Pancreas (tissue), 10 donors: ENCODE results near the gene BRMS1L. TPM values are rescaled to one million over a fixed set of nuclear protein-coding genes. Genes with fewer than 3 reads are reported as not detected.
A peak's percentile ranks its signal among the peaks of the same experiment; 100 is the strongest.
"Not testable (repeated sequence)": the region's sequence is repeated elsewhere in the genome, so short reads cannot be mapped to it uniquely, and the experiment has no call there.

Experiments
- ATAC-seq, 4 donors: fragments of 200-7000 bp; cut with Tn5 transposase; one replicate each; pipeline versions ENCODE4 v1.8.0 to v1.9.1; 2020; ENCODE audit warnings: mild to moderate bottlenecking in 4 of 4, moderate library complexity in 4 of 4
- DNase-seq, 6 donors: peaks; one replicate each; pipeline ENCODE4 v3.0.0-alpha.2; 2020
- FAIRE-seq: peaks from 2 replicates; lab custom pipeline; 2012; peaks lifted over from hg19 to GRCh38; lab: Jason Lieb, UNC
- H3K27ac ChIP-seq, 4 donors: fragments of 200-600 bp; sonication (generic); 1 replicate in 3 of 4; 2 replicates in 1 of 4; pipeline versions ENCODE4 v1.5.0 to v1.8.0; 2020
- H3K27me3 ChIP-seq, 4 donors: fragments of 200-600 bp; one replicate each; pipeline ENCODE4 v1.8.0; 2021
- H3K36me3 ChIP-seq, 3 donors: fragments of 200-600 bp; sonication (generic) in 1 of 3; one replicate each; pipeline versions ENCODE4 v1.5.0 to v1.8.0; 2020 to 2021
- H3K4me1 ChIP-seq, 3 donors: fragments of 200-600 bp; one replicate each; pipeline ENCODE4 v1.8.0; 2021
- H3K4me3 ChIP-seq, 4 donors: fragments of 200-600 bp; sonication (generic) in 2 of 4; one replicate each; pipeline versions ENCODE4 v1.5.0 to v1.8.0; 2020 to 2021
- H3K9me3 ChIP-seq, 4 donors: fragments of 200-600 bp; one replicate each; pipeline ENCODE4 v1.8.0; 2021
- CTCF ChIP-seq, 4 donors: fragments of 200-600 bp; sonication (generic) in 3 of 4; IDR thresholded peaks; one replicate each; pipeline versions ENCODE4 v1.5.0 to v1.8.0; 2021; ENCODE audit warnings: antibody characterized with exemption in 4 of 4
- WGBS, 2 donors: extraction: QIAGEN DNeasy Blood & Tissue Kit; methylation state at CpG; one replicate each; pipeline ENCODE4 v1.1.7; 2013; 5-methylcytosine and 5-hydroxymethylcytosine counted together
- intact Hi-C, 3 donors: fragments of 100-400 bp; cut with DNase I; formaldehyde crosslinking; loops; one replicate each; pipeline versions ENCODE4 v1.11.1 to v1.14.2; 2022
- polyA plus RNA-seq, 2 donors: library from polyadenylated mRNA; stranded (reverse); fragments of 200-250 nt; gene quantifications; one replicate each; pipeline ENCODE4 v1.2.3, GENCODE V29; 2013
- total RNA-seq, 6 donors: library from RNA; stranded (reverse); fragmentation: NEBNext Ultra II Directional in 4 of 6; extraction: Animal tissue kit (Norgen Biotek cat#: 25700) in 4 of 6; gene quantifications; one replicate each; pipeline versions ENCODE4 v1.2.1 to v1.2.4, GENCODE V29; 2021 to 2023
- donor health status: healthy with polysubstance abuse.
- donor health status: DM: no; HTN: no; CAD: no; lungs with moderate emphysema.
- donor health status: DM: no; HTN: no; CAD: no.
- donor health status: control.
- donor health status: control.
- donor health status: Bipolar disorder and iron deficiency.
- donor health status: DM: yes; HTN: yes; CAD: no.
- donor health status: DM: no; HTN: no; CAD: no.
- donor health status: DM: no; HTN: no; CAD: no.
- donor health status: DM: yes; HTN: yes; CAD: no.

The BRMS1L gene
- total and polyA plus RNA-seq, 8 donors, result 1.5 to 3.8 (median 2.0) TPM

GRCh38 chr14:35807131-35807961, 18.8 kb upstream of the BRMS1L start:
- Histone ChIP-seq H3K27me3 (no peaks in the 10 kb centered on the region), H3K9me3 (no peaks in the 10 kb centered on the region), H3K36me3 (no peaks in the 10 kb centered on the region), H3K4me3 (peak overlapping the region in 3 of 4 donors; percentile 61 to 77 (median 62)), H3K4me1 (peaks cover 4 to 17% (median 12%) of the 10 kb centered on the region in 3 donors), H3K27ac (no peak overlapping the region)
- no peak for ATAC-seq
- WGBS, 2 donors, result 32 to 44% methylated on average over 8 of the region's 8 CpGs
- no peak for FAIRE-seq
- no peak for TF ChIP-seq CTCF (IDR thresholded peaks at IDR 0.05)
- intact Hi-C loops, result no loop called here
- no peak for DNase-seq

GRCh38 chr14:35808076-35808637, 18.0 kb upstream of the BRMS1L start:
- DNase-seq (peak in 1 of 6 donors; percentile 9), ATAC-seq (peak; percentile 21 to 58 (median 41)), FAIRE-seq (no peak)
- Histone ChIP-seq H3K4me3 (peak overlapping the region; percentile 52 to 77 (median 62)), H3K27me3 (no peaks in the 10 kb centered on the region), H3K4me1 (peaks cover 4 to 17% (median 10%) of the 10 kb centered on the region in 3 donors), H3K27ac (peak overlapping the region; percentile 78 to 95 (median 89)), H3K36me3 (no peaks in the 10 kb centered on the region), H3K9me3 (no peaks in the 10 kb centered on the region)
- intact Hi-C loops, result no loop called here
- WGBS, 2 donors, result 0 to 1% methylated on average over 11 of the region's 11 CpGs
- no peak for TF ChIP-seq CTCF (IDR thresholded peaks at IDR 0.05)

GRCh38 chr14:35808638-35809563, 17.2 kb upstream of the BRMS1L start, which contains the start of gene RALGAPA1:
RALGAPA1 (minus strand) TSS chr14:35809295; CDS start chr14:35808835, 460 bp downstream.
- intact Hi-C loops, result not testable (repeated sequence)
- peak within 1 kb of the TSS; percentile 78 to 95 (median 89) for H3K27ac ChIP-seq

GRCh38 chr14:35809597-35809996, 16.5 kb upstream of the BRMS1L start:
- H3K36me3 ChIP-seq, result no peaks in the 10 kb centered on the region
- FAIRE-seq (no peak), ATAC-seq (no peak), DNase-seq (no peak)
- no peaks in the 10 kb centered on the region for H3K27me3 ChIP-seq
- H3K27ac ChIP-seq, result peak overlapping the region; percentile 78 to 95 (median 89)
- 10 to 19% methylated on average over 2 of the region's 2 CpGs for WGBS, 2 donors
- intact Hi-C loops, result no loop called here
- TF ChIP-seq CTCF (IDR thresholded peaks at IDR 0.05), result no peak
- H3K9me3 ChIP-seq, result no peaks in the 10 kb centered on the region
- H3K4me3 ChIP-seq, result peak overlapping the region in 3 of 4 donors; percentile 61 to 77 (median 62)
- peaks cover 4 to 17% (median 7%) of the 10 kb centered on the region in 3 donors for H3K4me1 ChIP-seq

More at GRCh38 chr14:35808638-35809563, 17.2 kb upstream of the BRMS1L start, which contains the start of gene RALGAPA1:
- TF ChIP-seq CTCF (IDR thresholded peaks at IDR 0.05), result peak; percentile 8 to 26 (median 18)
- not testable (repeated sequence) for H3K9me3 ChIP-seq, H3K27me3 ChIP-seq, H3K36me3 ChIP-seq
- peak; percentile 75 for FAIRE-seq
- Histone ChIP-seq H3K4me3 (peak within 1 kb of the TSS; percentile 52 to 77 (median 62)), H3K4me1 (peaks cover 4 to 17% (median 7%) of the 10 kb centered on the region in 3 donors)
- ATAC-seq, result peak; percentile 94 to 98 (median 97)
- DNase-seq, result peak; percentile 87 to 94 (median 92)
- whole genome bisulfite sequencing, 2 donors, result 0% methylated on average over 35 to 57 of the region's 66 CpGs
